ENCODE data around the gene DHRS1. TPM values are rescaled to one million over a fixed set of nuclear protein-coding genes. Genes with fewer than 3 reads are reported as not detected.

DHRS1 gene
- total RNA-seq, 1 experiment from 2014 or later: 8.9 TPM

- no peak for DNase-seq (ENCODE audit: low read depth, low spot score)
- CTCF ChIA-PET: interaction anchor here (0.5 kb wide), 1 partner anchor 280 kb away, joined by 3 read pairs; no protein-coding TSS in a partner anchor
- POLR2A ChIA-PET: no interaction called here
- intact Hi-C loops (cut with micrococcal nuclease; ENCODE audit: unreplicated experiment): no loop called here
- no peak overlapping the region for H3K27ac ChIP-seq (ENCODE audit: low read length)
- H3K9me3 ChIP-seq (ENCODE audit: control insufficient read depth, insufficient read depth, low read depth, low read length): no peaks in the 10 kb centered on the region
- no peaks in the 10 kb centered on the region for H3K36me3 ChIP-seq (ENCODE audit: control insufficient read depth, insufficient read depth, low read length)
- in situ Hi-C loops (cut with HindIII; ENCODE audit: low pct_unique_long_range_greater_than_20kb, low sequenced_read_pairs): no loop called here
- BruUV-seq (replicated peaks): no TSS peak
- no peaks in the 10 kb centered on the region for H3K27me3 ChIP-seq (ENCODE audit: control insufficient read depth, insufficient read depth, low read length)
- H3K4me1 ChIP-seq (ENCODE audit: control insufficient read depth, insufficient read depth, low read length): no peaks in the 10 kb centered on the region
- no peak for ATAC-seq
- TF ChIP-seq TCF7L2 (IDR thresholded peaks at IDR 0.05; ENCODE audit: low read depth, low read length) (no peak), SIN3A (IDR thresholded peaks at IDR 0.05; ENCODE audit: borderline replicate concordance, insufficient read depth, low read depth, low read length) (no peak), POLR2AphosphoS5 (IDR thresholded peaks at IDR 0.05; ENCODE audit: low read depth, low read length) (no peak)
- TF ChIP-seq, protein P1, sequence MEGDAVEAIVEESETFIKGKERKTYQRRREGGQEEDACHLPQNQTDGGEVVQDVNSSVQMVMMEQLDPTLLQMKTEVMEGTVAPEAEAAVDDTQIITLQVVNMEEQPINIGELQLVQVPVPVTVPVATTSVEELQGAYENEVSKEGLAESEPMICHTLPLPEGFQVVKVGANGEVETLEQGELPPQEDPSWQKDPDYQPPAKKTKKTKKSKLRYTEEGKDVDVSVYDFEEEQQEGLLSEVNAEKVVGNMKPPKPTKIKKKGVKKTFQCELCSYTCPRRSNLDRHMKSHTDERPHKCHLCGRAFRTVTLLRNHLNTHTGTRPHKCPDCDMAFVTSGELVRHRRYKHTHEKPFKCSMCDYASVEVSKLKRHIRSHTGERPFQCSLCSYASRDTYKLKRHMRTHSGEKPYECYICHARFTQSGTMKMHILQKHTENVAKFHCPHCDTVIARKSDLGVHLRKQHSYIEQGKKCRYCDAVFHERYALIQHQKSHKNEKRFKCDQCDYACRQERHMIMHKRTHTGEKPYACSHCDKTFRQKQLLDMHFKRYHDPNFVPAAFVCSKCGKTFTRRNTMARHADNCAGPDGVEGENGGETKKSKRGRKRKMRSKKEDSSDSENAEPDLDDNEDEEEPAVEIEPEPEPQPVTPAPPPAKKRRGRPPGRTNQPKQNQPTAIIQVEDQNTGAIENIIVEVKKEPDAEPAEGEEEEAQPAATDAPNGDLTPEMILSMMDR (IDR thresholded peaks at IDR 0.05): no peak
- TF ChIP-seq, protein P2, sequence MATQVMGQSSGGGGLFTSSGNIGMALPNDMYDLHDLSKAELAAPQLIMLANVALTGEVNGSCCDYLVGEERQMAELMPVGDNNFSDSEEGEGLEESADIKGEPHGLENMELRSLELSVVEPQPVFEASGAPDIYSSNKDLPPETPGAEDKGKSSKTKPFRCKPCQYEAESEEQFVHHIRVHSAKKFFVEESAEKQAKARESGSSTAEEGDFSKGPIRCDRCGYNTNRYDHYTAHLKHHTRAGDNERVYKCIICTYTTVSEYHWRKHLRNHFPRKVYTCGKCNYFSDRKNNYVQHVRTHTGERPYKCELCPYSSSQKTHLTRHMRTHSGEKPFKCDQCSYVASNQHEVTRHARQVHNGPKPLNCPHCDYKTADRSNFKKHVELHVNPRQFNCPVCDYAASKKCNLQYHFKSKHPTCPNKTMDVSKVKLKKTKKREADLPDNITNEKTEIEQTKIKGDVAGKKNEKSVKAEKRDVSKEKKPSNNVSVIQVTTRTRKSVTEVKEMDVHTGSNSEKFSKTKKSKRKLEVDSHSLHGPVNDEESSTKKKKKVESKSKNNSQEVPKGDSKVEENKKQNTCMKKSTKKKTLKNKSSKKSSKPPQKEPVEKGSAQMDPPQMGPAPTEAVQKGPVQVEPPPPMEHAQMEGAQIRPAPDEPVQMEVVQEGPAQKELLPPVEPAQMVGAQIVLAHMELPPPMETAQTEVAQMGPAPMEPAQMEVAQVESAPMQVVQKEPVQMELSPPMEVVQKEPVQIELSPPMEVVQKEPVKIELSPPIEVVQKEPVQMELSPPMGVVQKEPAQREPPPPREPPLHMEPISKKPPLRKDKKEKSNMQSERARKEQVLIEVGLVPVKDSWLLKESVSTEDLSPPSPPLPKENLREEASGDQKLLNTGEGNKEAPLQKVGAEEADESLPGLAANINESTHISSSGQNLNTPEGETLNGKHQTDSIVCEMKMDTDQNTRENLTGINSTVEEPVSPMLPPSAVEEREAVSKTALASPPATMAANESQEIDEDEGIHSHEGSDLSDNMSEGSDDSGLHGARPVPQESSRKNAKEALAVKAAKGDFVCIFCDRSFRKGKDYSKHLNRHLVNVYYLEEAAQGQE (IDR thresholded peaks at IDR 0.05; ENCODE audit: insufficient read depth in 1 of 2, low read depth in 2 of 2, low read length in 1 of 2): no peak
- no peak overlapping the region for H3K4me3 ChIP-seq (ENCODE audit: low read depth in 2 of 2, low read length in 2 of 2)
Observed at GRCh38 chr14:24261969-24262327, 37.6 kb downstream of the DHRS1 start.

DNA sequence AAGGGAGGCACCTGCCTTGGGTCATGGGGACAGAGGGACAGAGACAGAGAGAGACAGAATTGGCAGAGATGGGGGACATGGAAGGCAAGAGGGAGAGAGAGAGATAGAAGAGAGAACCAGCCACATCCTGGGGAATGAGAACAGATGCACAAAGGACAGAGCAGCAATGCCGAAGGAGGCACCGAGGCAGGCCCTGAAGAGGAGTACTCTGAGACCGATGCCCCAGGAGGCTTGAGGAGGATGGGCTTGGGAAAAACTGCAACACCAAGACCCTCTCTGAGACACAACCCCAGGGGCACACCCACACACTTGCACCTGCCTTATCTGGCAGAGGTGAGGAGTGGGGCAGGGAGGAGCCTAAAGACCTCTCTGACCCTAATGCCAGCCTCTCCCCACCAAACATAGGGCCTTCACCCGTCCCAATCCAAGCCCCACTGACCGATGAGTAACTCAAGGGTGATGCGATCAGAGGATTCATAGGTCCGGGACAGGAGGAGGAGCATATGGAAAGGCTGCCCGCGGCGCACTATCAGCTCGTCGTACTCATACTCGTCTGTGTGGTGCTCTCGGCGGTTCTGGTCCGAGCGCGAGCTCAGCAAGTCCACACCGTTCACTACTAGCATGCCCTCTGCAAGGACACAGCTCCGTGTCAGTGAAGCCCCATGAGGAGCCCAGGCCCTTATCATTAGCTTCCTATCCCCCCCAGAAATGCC is 38.2 kb downstream of the DHRS1 start:
- no peaks in the 10 kb centered on the region for H3K36me3 ChIP-seq (ENCODE audit: control insufficient read depth, insufficient read depth, low read length)
- no peaks in the 10 kb centered on the region for H3K4me1 ChIP-seq (ENCODE audit: control insufficient read depth, insufficient read depth, low read length)
- BruUV-seq (replicated peaks): no TSS peak
- H3K9me3 ChIP-seq (ENCODE audit: control insufficient read depth, insufficient read depth, low read depth, low read length): no peaks in the 10 kb centered on the region
- in situ Hi-C loops (cut with HindIII; ENCODE audit: low pct_unique_long_range_greater_than_20kb, low sequenced_read_pairs) (no loop called here), intact Hi-C loops (cut with micrococcal nuclease; ENCODE audit: unreplicated experiment) (no loop called here)
- H3K4me3 ChIP-seq (ENCODE audit: low read depth in 2 of 2, low read length in 2 of 2): no peak overlapping the region
- TF ChIP-seq, protein P2 (IDR thresholded peaks at IDR 0.05; ENCODE audit: insufficient read depth in 1 of 2, low read depth in 2 of 2, low read length in 1 of 2): no peak
- no peak for TF ChIP-seq TCF7L2 (IDR thresholded peaks at IDR 0.05; ENCODE audit: low read depth, low read length)
- TF ChIP-seq POLR2AphosphoS5 (IDR thresholded peaks at IDR 0.05; ENCODE audit: low read depth, low read length): no peak
- TF ChIP-seq, protein P1 (IDR thresholded peaks at IDR 0.05): no peak
- TF ChIP-seq SIN3A (IDR thresholded peaks at IDR 0.05; ENCODE audit: borderline replicate concordance, insufficient read depth, low read depth, low read length): no peak
- no peak for DNase-seq (ENCODE audit: low read depth, low spot score)
- no peak overlapping the region for H3K27ac ChIP-seq (ENCODE audit: low read length)
- ChIA-PET CTCF (interaction anchor here (0.5 kb wide), 1 partner anchor 279 kb away, joined by 3 read pairs; no protein-coding TSS in a partner anchor), POLR2A (no interaction called here)
- no peaks in the 10 kb centered on the region for H3K27me3 ChIP-seq (ENCODE audit: control insufficient read depth, insufficient read depth, low read length)
- no peak for ATAC-seq

All from Panc1 (cell line).